NCI-H2081 treated with DMSO at 0.1 percent for 48 hours (cell line): ENCODE measurements around the gene LHX6.

Source experiments
- DNase-seq: peaks from one replicate; lab custom pipeline; 2025; lab: John Stamatoyannopoulos, UW

LHX6 gene

GRCh38 chr9:122190597-122191381 is 38.0 kb downstream of the LHX6 start:
- DNase-seq = no peak

- DNase-seq = no peak
Observed at GRCh38 chr9:122188369-122188768, 40.4 kb downstream of the LHX6 start.

- DNase-seq = no peak
Observed at GRCh38 chr9:122186777-122187470, 41.8 kb downstream of the LHX6 start.

- no peak for DNase-seq
Observed at GRCh38 chr9:122186301-122186700, 42.5 kb downstream of the LHX6 start.

- DNase-seq = no peak
Observed at GRCh38 chr9:122184551-122184950, 44.2 kb downstream of the LHX6 start.

- no peak for DNase-seq
Observed at GRCh38 chr9:122183501-122183900, 45.3 kb downstream of the LHX6 start.

- no peak for DNase-seq
Observed at GRCh38 chr9:122180633-122181032, 48.1 kb downstream of the LHX6 start.

GRCh38 chr9:122179690-122180074 is 49.1 kb downstream of the LHX6 start:
- DNase-seq = no peak

GRCh38 chr9:122179054-122179689 is 49.6 kb downstream of the LHX6 start:
- no peak for DNase-seq

GRCh38 chr9:122176916-122177315 is 51.8 kb downstream of the LHX6 start:
- no peak for DNase-seq

- no peak for DNase-seq
Observed at GRCh38 chr9:122173670-122174069, 55.1 kb downstream of the LHX6 start.

GRCh38 chr9:122172131-122172530 is 56.6 kb downstream of the LHX6 start:
- no peak for DNase-seq

- no peak for DNase-seq
Observed at GRCh38 chr9:122168356-122168755, 60.4 kb downstream of the LHX6 start.

- no peak for DNase-seq
Observed at GRCh38 chr9:122164286-122164685, 64.5 kb downstream of the LHX6 start.

GRCh38 chr9:122162415-122162814 is 66.3 kb downstream of the LHX6 start:
- DNase-seq = no peak

- no peak for DNase-seq
Observed at GRCh38 chr9:122159925-122160246, 68.9 kb downstream of the LHX6 start.

GRCh38 chr9:122159026-122159924 is 69.5 kb downstream of the LHX6 start, which contains the start of the genes MORN5 and NDUFA8:
TSS of gene MORN5 (plus strand) at chr9:122159908. CDS start at chr9:122159973, 65 bp downstream.
TSS of gene NDUFA8 (minus strand) at chr9:122159779. CDS start at chr9:122159677, 102 bp downstream.
- peak; percentile 81 for DNase-seq

- no peak for DNase-seq
Observed at GRCh38 chr9:122158202-122158601, 70.6 kb downstream of the LHX6 start.

GRCh38 chr9:122155796-122156195 is 73.0 kb downstream of the LHX6 start:
- no peak for DNase-seq
